Erythroblast (primary cell): Measurements from ENCODE around the gene KSR1.

ENCODE experiments used
- GATA1 ChIP-seq: IDR thresholded peaks from 2 replicates; pipeline ENCODE4 v1.6.1; 2011; ENCODE audit warnings: low read depth, mild to moderate bottlenecking, control low read depth, low read length, moderate library complexity
- POLR2A ChIP-seq: IDR thresholded peaks from 2 replicates; pipeline ENCODE4 v1.6.1; 2011; ENCODE audit warnings: mild to moderate bottlenecking, low read length

- TF ChIP-seq POLR2A (no peak), GATA1 (no peak)
Measured at GRCh38 chr17:27498615-27499309, 42.5 kb downstream of the KSR1 start.
